Spleen (tissue), 11 donors: ENCODE results near the gene SEC22A. TPM values are rescaled to one million over a fixed set of nuclear protein-coding genes. Genes with fewer than 3 reads are reported as not detected.

Experiments
- DNase-seq: peaks from one replicate; pipeline ENCODE4 v3.0.0-alpha.2; 2020
- H3K27ac ChIP-seq, 8 donors: fragments of 200-600 bp; sonication (generic) in 7 of 8; 1 replicate in 4 of 8; 2 replicates in 4 of 8; pipeline versions ENCODE4 v1.5.0 to v1.8.0; 2016 to 2021; ENCODE audit warnings: inconsistent platforms in 4 of 8, mild to moderate bottlenecking in 4 of 8, moderate library complexity in 1 of 8
- H3K27me3 ChIP-seq, 7 donors: fragments of 200-600 bp; sonication (generic) in 6 of 7; replicated peaks in 1 of 7; 1 replicate in 4 of 7; 2 replicates in 3 of 7; pipeline versions ENCODE4 v1.5.0 to v1.8.0; 2016 to 2021; ENCODE audit warnings: inconsistent platforms in 3 of 7, mild to moderate bottlenecking in 1 of 7
- H3K36me3 ChIP-seq, 6 donors: fragments of 200-600 bp; sonication (generic) in 5 of 6; 1 replicate in 4 of 6; 2 replicates in 2 of 6; pipeline versions ENCODE4 v1.5.0 to v1.8.0; 2016 to 2021; ENCODE audit warnings: inconsistent platforms in 2 of 6
- H3K4me1 ChIP-seq, 6 donors: fragments of 200-600 bp; sonication (generic) in 5 of 6; 1 replicate in 3 of 6; 2 replicates in 3 of 6; pipeline versions ENCODE4 v1.5.0 to v1.8.0; 2016 to 2021; ENCODE audit warnings: inconsistent platforms in 3 of 6
- H3K4me3 ChIP-seq, 8 donors: fragments of 200-600 bp; sonication (generic) in 7 of 8; 1 replicate in 4 of 8; 2 replicates in 4 of 8; pipeline versions ENCODE4 v1.5.0 to v1.8.0; 2016 to 2021; ENCODE audit warnings: inconsistent platforms in 4 of 8, mild to moderate bottlenecking in 4 of 8, moderate library complexity in 2 of 8
- H3K9me3 ChIP-seq, 8 donors: fragments of 200-600 bp; sonication (generic) in 7 of 8; 1 replicate in 4 of 8; 2 replicates in 4 of 8; pipeline versions ENCODE4 v1.5.0 to v1.8.0; 2016 to 2021; ENCODE audit warnings: inconsistent platforms in 4 of 8
- POLR2A ChIP-seq, 3 donors: fragments of 450-650 bp; IDR thresholded peaks; one replicate each; pipeline ENCODE4 v1.5.1; 2017; ENCODE audit warnings: antibody characterized with exemption in 3 of 3, mild to moderate bottlenecking in 1 of 3
- POLR2AphosphoS5 ChIP-seq, 3 donors: sonication (generic); formaldehyde crosslinking; IDR thresholded peaks; one replicate each; pipeline ENCODE4 v1.5.1; 2017; ENCODE audit warnings: antibody characterized with exemption in 3 of 3
- WGBS, 5 donors: extraction: QIAGEN DNeasy Blood & Tissue Kit in 3 of 5; methylation state at CpG; one replicate each; pipeline versions ENCODE4 v1.1.5 to v1.1.7; 2013 to 2018; 5-methylcytosine and 5-hydroxymethylcytosine counted together
- intact Hi-C: fragments of 100-400 bp; cut with DNase I; formaldehyde crosslinking; loops from one replicate; pipeline ENCODE4 v1.15.0; 2023; ENCODE audit warnings: low total_unique reads
- polyA plus RNA-seq, 3 donors: library from polyadenylated mRNA; stranded (reverse); fragments of 200-250 nt; gene quantifications; one replicate each; pipeline ENCODE4 v1.2.1, GENCODE V29; 2013
- total RNA-seq, 7 donors: library from RNA; depleted of rRNA in 3 of 7; stranded (reverse); fragments of >200 nt in 3 of 7; fragmentation: NEBNext Ultra II Directional in 4 of 7; extraction: Animal tissue kit (Norgen Biotek cat#: 25700) in 4 of 7; gene quantifications; one replicate each; pipeline versions ENCODE4 v1.1.0 to v1.2.1, GENCODE V29; 2016 to 2021
- TF ChIP-seq, protein P1 (sequence below), 11 experiments: fragments of 200-600 bp in 7 of 11; fragments of 450-650 bp in 4 of 11; sonication (generic) in 4 of 11; IDR thresholded peaks in 8 of 11; conservative IDR thresholded peaks in 3 of 11; 1 replicate in 7 of 11; 2 replicates in 4 of 11; pipeline versions ENCODE4 v1.4.0 to v1.8.0; 2016 to 2021; ENCODE audit warnings: antibody characterized with exemption in 11 of 11, inconsistent platforms in 4 of 11, mild to moderate bottlenecking in 1 of 11
- donor health status: healthy with polysubstance abuse.
- donor health status: DM: no; HTN: no; CAD: no; lungs with moderate emphysema.
- donor health status: DM: no; HTN: no; CAD: no.
- donor health status: Bipolar disorder and iron deficiency.
- donor health status: healthy.
- donor health status: DM: no; HTN: no; CAD: no.
- donor health status: DM: yes; HTN: yes; CAD: no.

Gene SEC22A
- total and polyA plus RNA-seq, 10 donors: 6.8 to 40.6 (median 14.2) TPM

- 82 to 100% (median 95%) methylated on average over 3 of the region's 3 CpGs for WGBS, 5 donors
- H3K36me3 ChIP-seq: peaks cover 0 to 48% (median 0%) of the 10 kb centered on the region in 6 donors
These were observed 79.7 kb downstream of the SEC22A start for GRCh38 chr3:123281406-123281805.

GRCh38 chr3:123281929-123282328, 80.2 kb downstream of the SEC22A start:
- Histone ChIP-seq H3K36me3 (peaks cover 0 to 48% (median 0%) of the 10 kb centered on the region in 6 donors), H3K27me3 (no peaks in the 10 kb centered on the region), H3K4me3 (no peak overlapping the region), H3K4me1 (peaks cover 0 to 4% (median 0%) of the 10 kb centered on the region in 6 donors), H3K27ac (no peak overlapping the region), H3K9me3 (no peaks in the 10 kb centered on the region)
- no peak for DNase-seq
- intact Hi-C loops: no loop called here
- WGBS, 5 donors: 92 to 100% (median 95%) methylated on average over 2 of the region's 2 CpGs
- TF ChIP-seq, protein P1, sequence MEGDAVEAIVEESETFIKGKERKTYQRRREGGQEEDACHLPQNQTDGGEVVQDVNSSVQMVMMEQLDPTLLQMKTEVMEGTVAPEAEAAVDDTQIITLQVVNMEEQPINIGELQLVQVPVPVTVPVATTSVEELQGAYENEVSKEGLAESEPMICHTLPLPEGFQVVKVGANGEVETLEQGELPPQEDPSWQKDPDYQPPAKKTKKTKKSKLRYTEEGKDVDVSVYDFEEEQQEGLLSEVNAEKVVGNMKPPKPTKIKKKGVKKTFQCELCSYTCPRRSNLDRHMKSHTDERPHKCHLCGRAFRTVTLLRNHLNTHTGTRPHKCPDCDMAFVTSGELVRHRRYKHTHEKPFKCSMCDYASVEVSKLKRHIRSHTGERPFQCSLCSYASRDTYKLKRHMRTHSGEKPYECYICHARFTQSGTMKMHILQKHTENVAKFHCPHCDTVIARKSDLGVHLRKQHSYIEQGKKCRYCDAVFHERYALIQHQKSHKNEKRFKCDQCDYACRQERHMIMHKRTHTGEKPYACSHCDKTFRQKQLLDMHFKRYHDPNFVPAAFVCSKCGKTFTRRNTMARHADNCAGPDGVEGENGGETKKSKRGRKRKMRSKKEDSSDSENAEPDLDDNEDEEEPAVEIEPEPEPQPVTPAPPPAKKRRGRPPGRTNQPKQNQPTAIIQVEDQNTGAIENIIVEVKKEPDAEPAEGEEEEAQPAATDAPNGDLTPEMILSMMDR (IDR thresholded peaks at IDR 0.05 in 8 of 11, conservative IDR thresholded peaks at IDR 0.05 in 3 of 11): no peak
- TF ChIP-seq POLR2A (IDR thresholded peaks at IDR 0.05): no peak
- TF ChIP-seq POLR2AphosphoS5 (IDR thresholded peaks at IDR 0.05): no peak

More at GRCh38 chr3:123281406-123281805, 79.7 kb downstream of the SEC22A start:
- intact Hi-C loops: no loop called here
- H3K4me3 ChIP-seq: no peak overlapping the region
- DNase-seq: no peak
- H3K27me3 ChIP-seq: no peaks in the 10 kb centered on the region
- TF ChIP-seq POLR2A (IDR thresholded peaks at IDR 0.05): no peak
- TF ChIP-seq, protein P1 (IDR thresholded peaks at IDR 0.05 in 8 of 11, conservative IDR thresholded peaks at IDR 0.05 in 3 of 11): no peak
- no peak for TF ChIP-seq POLR2AphosphoS5 (IDR thresholded peaks at IDR 0.05)
- no peaks in the 10 kb centered on the region for H3K9me3 ChIP-seq
- no peak overlapping the region for H3K27ac ChIP-seq
- H3K4me1 ChIP-seq: peaks cover 0 to 4% (median 0%) of the 10 kb centered on the region in 6 donors

DNA sequence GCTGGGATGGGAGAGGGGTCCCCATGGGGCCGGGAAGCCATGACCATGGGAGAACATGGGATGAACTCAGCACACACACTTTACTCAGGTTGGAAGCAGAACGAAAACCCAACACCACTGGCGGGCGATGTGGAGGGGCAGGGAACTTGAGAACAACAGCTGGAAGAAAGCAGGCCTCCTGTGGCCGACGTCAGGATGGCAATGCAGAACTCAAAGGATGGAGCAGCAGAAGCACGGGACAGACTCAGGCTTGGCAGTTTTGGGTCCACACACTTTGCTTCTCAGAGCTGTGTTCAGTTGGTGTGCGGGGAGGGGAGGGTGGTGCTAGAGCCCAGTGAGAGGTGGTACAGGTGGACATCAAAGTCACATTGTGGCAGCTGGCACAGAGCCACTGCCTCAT, 80.7 kb downstream of the SEC22A start:
- H3K4me1 ChIP-seq: peaks cover 0 to 4% (median 0%) of the 10 kb centered on the region in 6 donors
- no peaks in the 10 kb centered on the region for H3K9me3 ChIP-seq
- TF ChIP-seq, protein P1 (IDR thresholded peaks at IDR 0.05 in 8 of 11, conservative IDR thresholded peaks at IDR 0.05 in 3 of 11): no peak
- TF ChIP-seq POLR2AphosphoS5 (IDR thresholded peaks at IDR 0.05) (no peak), POLR2A (IDR thresholded peaks at IDR 0.05) (no peak)
- no peak for DNase-seq
- WGBS, 5 donors: 81 to 93% (median 89%) methylated on average over 8 of the region's 8 CpGs
- H3K36me3 ChIP-seq: peaks cover 0 to 48% (median 0%) of the 10 kb centered on the region in 6 donors
- intact Hi-C loops: no loop called here
- H3K4me3 ChIP-seq: no peak overlapping the region
- H3K27ac ChIP-seq: no peak overlapping the region
- H3K27me3 ChIP-seq: no peaks in the 10 kb centered on the region

- intact Hi-C loops: no loop called here
- TF ChIP-seq POLR2AphosphoS5 (IDR thresholded peaks at IDR 0.05) (no peak), POLR2A (IDR thresholded peaks at IDR 0.05) (no peak)
- TF ChIP-seq, protein P1 (IDR thresholded peaks at IDR 0.05 in 8 of 11, conservative IDR thresholded peaks at IDR 0.05 in 3 of 11): no peak
- Histone ChIP-seq H3K4me3 (no peak overlapping the region), H3K27ac (no peak overlapping the region), H3K9me3 (no peaks in the 10 kb centered on the region), H3K27me3 (no peaks in the 10 kb centered on the region), H3K4me1 (peaks cover 0 to 4% (median 0%) of the 10 kb centered on the region in 6 donors), H3K36me3 (peaks cover 0 to 48% (median 0%) of the 10 kb centered on the region in 6 donors)
- no peak for DNase-seq
- WGBS, 5 donors: 80 to 91% (median 88%) methylated on average over 9 of the region's 9 CpGs
These were observed 81.3 kb downstream of the SEC22A start for GRCh38 chr3:123283074-123283473.
